GM18858 (cell line): Measurements from ENCODE around the gene RBBP4.
A peak's percentile ranks its signal among the peaks of the same experiment; 100 is the strongest.
"Not testable (repeated sequence)": the region's sequence is repeated elsewhere in the genome, so short reads cannot be mapped to it uniquely, and the experiment has no call there.

Experiments
- ATAC-seq: cut with Tn5 transposase; IDR thresholded peaks from one replicate; pipeline ENCODE4 v1.9.1; 2021; ENCODE audit not compliant: unreplicated experiment

Gene RBBP4

GRCh38 chr1:32639489-32640075 is 11.4 kb upstream of the RBBP4 start:
- no peak for ATAC-seq

- ATAC-seq, result not testable (repeated sequence)
These were observed 8.6 kb upstream of the RBBP4 start for GRCh38 chr1:32642292-32642827.

GRCh38 chr1:32644426-32644825 is 6.6 kb upstream of the RBBP4 start:
- no peak for ATAC-seq

- no peak for ATAC-seq
These were observed 3.5 kb upstream of the RBBP4 start for GRCh38 chr1:32647308-32648134.

- peak; percentile 40 for ATAC-seq
These were observed 708 bp upstream of the RBBP4 start, which contains the start of gene ZBTB8OS for GRCh38 chr1:32650248-32650751. TSS of gene ZBTB8OS (minus strand) at chr1:32650550. CDS start at chr1:32650529, 21 bp downstream.

GRCh38 chr1:32651461-32652073 is 559 bp downstream of the RBBP4 start:
- ATAC-seq, result peak; percentile 13

GRCh38 chr1:32652244-32652962 is 1.4 kb downstream of the RBBP4 start:
- no peak for ATAC-seq

GRCh38 chr1:32659581-32659980 is 8.6 kb downstream of the RBBP4 start:
- ATAC-seq, result no peak

GRCh38 chr1:32665915-32666314 is 14.9 kb downstream of the RBBP4 start:
- ATAC-seq, result no peak

GRCh38 chr1:32666901-32667566 is 16.0 kb downstream of the RBBP4 start:
- ATAC-seq, result no peak

GRCh38 chr1:32668716-32669115 is 17.7 kb downstream of the RBBP4 start:
- ATAC-seq, result not testable (repeated sequence)

GRCh38 chr1:32676945-32677344 is 25.9 kb downstream of the RBBP4 start:
- ATAC-seq, result no peak

GRCh38 chr1:32679993-32680392 is 29.0 kb downstream of the RBBP4 start:
- not testable (repeated sequence) for ATAC-seq

GRCh38 chr1:32680642-32681041 is 29.6 kb downstream of the RBBP4 start:
- no peak for ATAC-seq

GRCh38 chr1:32681509-32681908 is 30.5 kb downstream of the RBBP4 start:
- ATAC-seq, result no peak

GRCh38 chr1:32681999-32682398 is 31.0 kb downstream of the RBBP4 start:
- ATAC-seq, result no peak

- ATAC-seq, result no peak
These were observed 32.4 kb downstream of the RBBP4 start for GRCh38 chr1:32683397-32683796.

GRCh38 chr1:32684167-32684811 is 33.3 kb downstream of the RBBP4 start:
- ATAC-seq, result no peak

GRCh38 chr1:32685498-32685897 is 34.5 kb downstream of the RBBP4 start:
- ATAC-seq, result no peak

- no peak for ATAC-seq
These were observed 35.4 kb downstream of the RBBP4 start for GRCh38 chr1:32686387-32686786.
